GM18907 (cell line): ENCODE results near the gene SLC2A8.

ENCODE experiments used
- ATAC-seq: cut with Tn5 transposase; IDR thresholded peaks from one replicate; pipeline ENCODE4 v1.9.1; 2021; ENCODE audit warnings: mild to moderate bottlenecking, moderate library complexity; ENCODE audit not compliant: unreplicated experiment

The SLC2A8 gene

DNA sequence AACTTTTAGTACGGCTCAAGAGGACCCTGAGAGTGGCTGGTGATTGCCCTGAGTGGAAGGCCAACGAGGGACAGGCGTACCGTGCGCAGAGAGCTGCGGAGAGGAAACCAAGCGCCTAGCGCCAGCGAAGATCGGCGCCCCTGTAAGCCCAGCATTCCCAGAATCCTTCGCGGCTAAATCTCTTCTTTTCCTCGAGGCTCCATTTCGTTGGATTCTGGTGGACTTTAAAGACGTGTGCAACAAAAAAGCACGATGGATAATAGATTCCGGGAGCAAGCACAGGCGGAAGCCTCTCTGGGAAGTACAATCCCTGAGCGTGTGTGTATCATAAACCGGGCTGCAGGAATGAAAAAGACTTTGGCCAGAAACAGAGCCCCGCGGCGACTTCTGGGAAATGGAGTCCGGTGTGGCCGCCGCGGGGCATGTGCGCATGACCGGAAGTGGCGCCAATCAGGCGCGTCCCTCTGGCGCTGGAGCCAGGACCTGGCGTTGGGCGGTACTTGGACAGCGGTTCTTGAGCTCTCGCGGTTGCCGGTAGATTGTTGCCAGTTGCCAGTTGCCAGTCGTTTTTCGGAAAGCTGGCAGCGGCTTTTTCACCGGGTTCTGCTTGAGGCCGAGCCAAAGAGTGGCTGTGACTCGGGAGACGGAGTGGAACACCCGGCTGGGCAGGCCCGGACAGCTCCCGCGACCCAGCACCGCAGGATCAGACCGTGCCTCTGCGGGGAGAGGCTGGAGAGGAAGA lies 27.1 kb downstream of the SLC2A8 start, which contains the start of gene ZNF79:
ZNF79 (plus strand) TSS at position 449 of the 742 bp plus-strand sequence. CDS start 406 bp downstream, outside the sequence.
- ATAC-seq: peak; percentile 84

DNA sequence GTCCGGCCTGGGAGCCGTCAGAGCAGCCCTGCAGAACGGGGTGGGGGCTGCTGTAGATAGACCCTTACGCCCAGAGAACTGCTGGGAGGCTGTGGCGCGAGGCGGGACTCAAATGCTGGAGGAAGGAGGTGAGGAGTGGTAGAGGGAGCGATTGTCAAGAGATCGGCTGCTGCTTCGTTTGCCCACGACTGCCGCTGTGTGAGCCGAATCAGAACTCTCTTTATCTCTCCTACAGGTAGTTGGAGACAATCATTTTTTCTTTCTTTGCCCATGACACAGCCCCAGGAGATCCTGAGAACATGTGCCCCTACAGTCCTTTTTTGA lies 27.7 kb downstream of the SLC2A8 start:
- no peak for ATAC-seq

DNA sequence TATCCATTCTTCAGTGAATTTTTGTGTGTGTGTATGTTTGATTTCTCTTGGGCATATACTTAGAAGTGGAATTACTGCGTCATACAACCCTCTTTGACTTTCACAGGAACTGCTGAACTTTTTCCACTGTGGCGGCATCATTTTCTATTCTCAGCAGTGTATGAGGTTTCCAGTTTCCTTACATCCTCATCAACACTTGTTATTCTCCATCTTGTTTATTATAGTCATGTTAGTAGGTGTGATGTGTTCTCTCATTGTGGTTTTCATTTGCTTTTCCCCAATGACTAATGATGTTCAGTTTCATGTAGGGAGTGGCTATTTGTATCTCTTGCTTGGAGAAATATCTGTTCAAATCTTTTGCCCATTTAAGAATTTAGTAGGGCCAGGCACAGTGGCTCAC lies 29.8 kb downstream of the SLC2A8 start:
- ATAC-seq: no peak

DNA sequence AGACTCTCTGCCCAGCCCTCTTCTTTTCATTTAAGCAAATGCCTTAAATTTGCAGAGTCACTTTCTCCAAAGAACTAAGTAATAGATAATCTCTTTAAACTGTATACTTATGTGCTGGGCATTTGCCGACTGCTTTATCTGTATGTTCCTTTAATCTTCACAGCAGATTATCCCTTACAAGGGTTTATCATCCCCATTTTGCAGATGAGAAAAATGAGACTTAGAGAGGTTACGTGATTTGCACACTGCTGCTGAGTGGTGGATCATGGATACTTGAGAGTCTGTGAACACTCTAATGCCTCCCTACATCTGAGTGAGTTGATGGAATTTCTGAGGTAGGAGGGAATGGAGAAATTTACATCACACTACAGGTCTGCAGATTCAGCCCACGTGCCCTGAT lies 31.4 kb downstream of the SLC2A8 start:
- no peak for ATAC-seq

DNA sequence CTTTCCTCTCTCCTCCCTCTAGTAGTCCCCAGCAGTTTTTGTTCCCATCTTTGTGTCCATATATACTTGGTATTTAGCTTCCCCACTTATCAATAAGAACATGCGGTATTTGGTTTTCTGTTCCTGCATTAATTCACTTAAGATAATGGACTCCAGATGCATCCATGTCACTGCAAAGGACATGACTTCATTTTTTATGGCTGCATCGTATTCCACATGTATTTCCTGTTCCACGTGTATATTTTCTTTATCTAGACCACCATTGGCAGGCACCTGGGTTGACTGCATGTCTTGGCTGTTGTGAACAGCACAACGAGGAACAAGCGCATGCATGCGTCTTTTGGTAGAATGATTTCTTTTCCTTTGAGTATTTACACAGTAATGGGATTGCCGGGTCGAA lies 33.4 kb downstream of the SLC2A8 start:
- no peak for ATAC-seq

- ATAC-seq: no peak
Measured at GRCh38 chr9:127437497-127438264, 40.7 kb downstream of the SLC2A8 start.

DNA sequence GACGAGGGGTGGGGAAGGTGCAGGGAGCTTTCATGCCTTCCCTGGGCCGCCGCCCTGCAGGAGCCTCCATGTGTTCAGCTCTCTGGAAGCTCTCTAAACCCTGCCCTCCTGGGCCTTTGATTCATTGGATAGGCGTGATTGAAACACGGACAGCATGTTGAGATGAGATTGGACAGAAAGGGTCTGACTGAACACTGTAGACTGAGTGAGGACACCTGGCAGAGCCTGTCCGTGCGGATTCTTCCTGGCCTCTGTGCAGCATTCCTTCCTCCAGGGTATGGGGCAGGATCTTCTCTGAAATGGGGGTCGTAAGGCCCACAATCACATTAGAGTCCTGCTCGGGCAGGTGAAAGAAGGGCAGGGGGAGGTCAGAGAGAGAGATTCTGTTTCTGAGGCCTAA lies 41.4 kb downstream of the SLC2A8 start:
- ATAC-seq: no peak

DNA sequence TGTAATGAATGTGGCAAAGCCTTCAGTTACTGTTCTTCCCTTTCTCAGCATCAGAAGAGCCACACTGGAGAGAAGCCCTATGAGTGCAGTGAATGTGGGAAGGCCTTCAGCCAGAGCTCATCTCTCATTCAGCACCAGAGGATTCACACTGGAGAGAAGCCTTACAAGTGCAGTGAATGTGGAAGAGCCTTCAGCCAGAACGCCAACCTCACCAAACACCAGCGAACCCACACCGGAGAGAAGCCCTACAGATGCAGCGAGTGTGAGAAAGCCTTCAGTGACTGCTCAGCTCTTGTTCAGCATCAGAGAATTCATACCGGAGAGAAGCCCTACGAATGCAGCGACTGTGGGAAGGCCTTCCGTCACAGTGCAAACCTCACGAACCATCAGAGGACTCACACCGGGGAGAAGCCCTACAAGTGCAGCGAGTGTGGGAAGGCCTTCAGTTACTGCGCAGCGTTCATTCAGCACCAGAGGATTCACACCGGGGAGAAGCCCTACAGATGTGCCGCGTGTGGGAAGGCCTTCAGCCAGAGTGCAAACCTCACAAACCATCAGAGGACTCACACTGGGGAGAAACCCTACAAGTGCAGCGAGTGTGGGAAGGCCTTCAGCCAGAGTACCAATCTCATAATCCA lies 47.4 kb downstream of the SLC2A8 start:
- ATAC-seq: no peak

DNA sequence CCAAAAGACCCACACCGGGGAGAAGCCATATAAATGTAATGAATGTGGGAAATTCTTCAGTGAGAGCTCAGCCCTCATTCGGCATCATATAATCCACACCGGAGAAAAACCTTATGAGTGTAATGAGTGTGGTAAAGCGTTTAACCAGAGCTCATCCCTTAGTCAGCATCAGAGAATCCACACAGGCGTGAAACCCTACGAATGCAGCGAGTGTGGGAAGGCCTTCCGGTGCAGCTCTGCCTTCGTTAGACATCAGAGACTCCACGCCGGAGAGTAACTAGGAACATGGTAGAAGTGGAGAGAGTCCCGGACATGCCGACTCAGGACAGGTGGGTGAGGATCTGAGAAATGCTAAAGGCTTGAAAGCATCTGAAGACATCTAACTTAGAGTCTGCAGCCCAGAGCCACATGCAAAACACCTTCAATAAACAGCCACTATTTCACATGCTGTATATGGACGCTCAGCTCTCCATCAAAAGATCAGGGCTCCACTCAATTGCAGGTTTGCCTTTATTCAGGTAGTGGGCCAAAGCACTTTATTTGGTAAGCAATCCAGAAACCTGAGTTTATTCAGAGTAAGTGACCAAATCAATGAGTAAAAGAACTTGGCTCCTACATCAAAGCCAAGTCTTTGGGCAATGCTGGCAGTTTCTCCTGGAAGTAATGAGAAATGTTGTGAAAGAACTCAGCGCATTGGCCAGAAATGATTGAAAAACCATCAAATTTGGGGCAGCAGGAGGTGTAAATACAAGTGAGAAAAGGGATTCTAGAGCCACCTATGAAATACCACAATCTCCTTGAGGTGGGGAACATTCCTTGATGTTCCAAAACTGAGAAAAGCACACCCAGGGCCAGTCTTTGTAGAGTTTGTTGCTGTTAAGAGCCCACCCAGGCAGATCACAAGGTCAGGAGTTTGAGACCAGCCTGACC lies 48.2 kb downstream of the SLC2A8 start:
- ATAC-seq: no peak

DNA sequence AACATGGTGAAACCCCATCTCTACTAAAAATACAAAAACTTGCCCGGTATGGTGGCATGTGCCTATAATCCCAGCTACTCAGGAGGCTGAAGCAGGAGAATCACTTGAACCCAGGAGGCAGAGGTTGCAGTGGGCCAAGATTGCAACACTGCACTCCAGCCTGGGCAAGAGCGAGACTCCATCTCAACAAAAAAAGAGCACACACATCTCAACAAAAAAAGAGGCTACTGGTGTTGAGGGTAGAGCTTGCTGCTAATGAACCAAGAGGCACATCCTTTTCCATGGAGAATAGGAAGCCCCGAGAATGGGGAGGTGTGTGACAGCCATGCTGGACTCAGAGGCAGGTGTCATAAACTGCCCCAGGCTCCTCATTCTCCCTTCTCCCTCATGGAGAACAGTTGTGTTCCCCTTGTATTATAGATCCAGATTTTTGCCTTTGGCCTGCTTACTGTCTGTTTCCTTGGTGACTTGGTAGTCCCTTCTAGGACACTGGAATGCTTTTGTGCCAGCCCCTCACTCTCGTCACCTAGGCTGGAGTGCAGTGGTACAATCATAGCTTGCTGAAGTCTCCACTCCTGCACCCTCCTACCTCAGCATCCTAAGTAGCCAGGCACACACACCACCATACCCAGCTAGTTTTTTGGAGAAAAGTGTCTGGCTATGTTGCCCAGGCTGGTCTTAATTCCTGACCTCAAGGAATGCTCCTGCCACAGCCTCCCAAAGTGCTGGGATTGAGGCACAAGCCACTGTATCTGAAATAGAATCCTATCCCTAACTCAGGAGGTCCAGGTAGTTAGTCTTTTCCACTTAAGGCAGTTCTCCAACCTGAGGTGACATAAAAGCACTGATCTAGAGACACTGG lies 49.1 kb downstream of the SLC2A8 start:
- ATAC-seq: no peak

- ATAC-seq: no peak
Measured at GRCh38 chr9:127446713-127447415, 49.9 kb downstream of the SLC2A8 start.

- no peak for ATAC-seq
Measured at GRCh38 chr9:127447416-127448111, 50.6 kb downstream of the SLC2A8 start.

GRCh38 chr9:127448112-127448805 lies 51.3 kb downstream of the SLC2A8 start:
- ATAC-seq: no peak

DNA sequence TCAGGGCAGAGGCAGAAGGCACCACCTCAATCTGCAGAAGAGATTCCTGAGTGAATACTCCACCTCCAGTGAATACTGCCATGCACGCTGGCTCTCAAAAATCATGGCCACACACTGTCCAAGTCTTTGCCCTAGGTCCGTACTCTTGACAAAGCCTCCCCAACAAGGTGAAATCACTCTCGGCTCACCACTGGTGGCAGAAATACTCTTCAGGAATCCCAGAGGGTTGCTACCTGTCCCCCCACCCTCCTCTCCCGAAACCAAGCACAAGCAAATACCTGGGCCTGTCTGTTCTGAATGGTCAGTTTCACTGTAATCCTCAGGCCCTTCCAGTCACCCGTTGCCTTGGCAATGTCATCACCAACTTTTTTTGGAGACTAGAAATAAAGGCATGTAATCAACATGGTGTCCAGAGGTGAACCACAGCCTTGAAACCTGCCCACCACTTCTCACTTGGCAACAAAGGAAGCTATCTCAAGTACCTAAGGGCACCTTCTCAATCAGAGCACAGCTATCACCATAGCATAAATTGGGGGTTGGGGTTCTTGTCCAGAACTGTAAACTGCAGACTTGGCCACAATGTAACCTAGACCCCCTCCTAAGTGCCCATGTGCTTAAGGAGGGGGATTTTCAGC lies 52.5 kb downstream of the SLC2A8 start:
- ATAC-seq: no peak

DNA sequence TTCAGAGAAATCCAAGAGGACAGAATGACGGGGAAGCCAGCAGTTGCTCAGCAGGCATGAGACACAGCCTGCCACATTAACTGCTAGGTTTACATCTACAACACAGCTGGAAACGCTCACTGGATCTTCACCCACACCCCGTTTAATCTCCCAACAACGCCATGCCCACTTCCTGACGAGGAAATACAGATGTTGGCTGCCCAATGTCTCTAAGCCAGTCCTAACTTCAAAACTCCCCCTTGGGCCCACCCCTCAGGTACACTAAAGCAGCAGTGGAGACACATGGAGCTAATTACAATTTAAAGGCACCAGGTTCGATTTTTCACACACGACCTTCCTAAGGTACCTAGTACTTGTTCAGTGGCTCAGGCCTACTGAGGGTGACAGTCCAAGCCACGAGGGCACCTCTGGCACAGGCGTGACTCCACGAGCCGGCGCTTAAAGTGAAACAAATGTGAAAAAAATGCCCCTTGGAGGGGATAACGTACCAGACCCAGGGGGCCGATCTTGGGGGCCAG lies 53.3 kb downstream of the SLC2A8 start:
- ATAC-seq: peak; percentile 5

DNA sequence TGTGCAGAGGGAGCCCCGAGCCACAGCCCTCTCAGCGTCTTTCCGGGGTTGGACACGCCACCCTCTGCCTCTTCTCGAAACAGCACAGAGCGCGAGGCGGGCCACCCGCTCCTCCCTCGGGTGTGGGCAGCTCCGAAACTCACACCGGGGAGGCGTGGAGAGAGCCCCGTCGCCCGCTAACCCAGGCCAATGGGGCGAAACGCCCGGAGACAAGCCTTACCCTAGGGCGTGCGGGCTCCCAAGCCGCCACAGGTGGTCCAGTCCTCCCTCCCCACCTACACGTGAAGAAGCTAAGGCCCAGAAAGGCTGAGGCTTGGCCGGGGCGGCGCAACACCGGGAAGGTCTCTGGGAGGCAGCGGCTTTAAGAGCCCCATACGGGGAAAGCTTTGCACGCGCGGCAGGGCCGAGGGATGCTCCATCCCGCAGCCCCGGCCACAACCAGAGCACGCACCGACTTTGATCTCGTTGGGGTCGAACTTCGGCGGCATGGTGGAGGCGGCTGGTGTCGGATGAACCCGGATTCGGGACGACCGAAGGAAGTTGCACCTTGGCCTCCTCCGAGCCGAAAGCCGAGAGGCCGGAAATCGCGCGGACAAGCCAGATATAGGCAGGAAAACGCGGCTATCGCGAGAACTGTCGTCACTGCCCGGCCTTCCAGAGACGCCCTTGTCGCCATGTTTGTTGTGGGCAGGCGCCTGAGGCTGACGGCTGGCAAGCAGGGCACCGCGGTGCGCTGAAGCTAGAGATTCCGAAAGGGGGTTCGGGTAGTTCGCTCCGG lies 54.0 kb downstream of the SLC2A8 start, which contains the start of the genes LRSAM1 and RPL12:
LRSAM1 (plus strand) TSS at position 681 of the 778 bp plus-strand sequence. CDS start 3,018 bp downstream, outside the sequence.
RPL12 (minus strand) TSS at position 577 of the 778 bp plus-strand sequence; CDS start at position 488, 89 bp downstream.
- peak; percentile 72 for ATAC-seq

DNA sequence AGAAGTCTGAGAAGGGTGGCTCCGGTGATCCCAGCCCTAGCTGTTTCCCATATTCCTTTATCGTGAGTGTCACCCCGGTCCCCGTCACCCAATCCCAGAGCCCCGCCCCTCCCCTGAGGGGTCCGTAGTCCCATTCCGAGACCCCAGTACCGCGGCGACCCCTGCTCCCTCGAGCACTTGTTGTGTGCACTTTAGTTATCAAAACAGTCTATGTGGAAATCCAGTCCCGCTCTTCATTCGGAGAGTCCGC lies 54.6 kb downstream of the SLC2A8 start:
- no peak for ATAC-seq
